CD4-positive, alpha-beta memory T cell (primary cell): Measurements from ENCODE around the gene IRF5. TPM values are rescaled to one million over a fixed set of nuclear protein-coding genes. Genes with fewer than 3 reads are reported as not detected.
A peak's percentile ranks its signal among the peaks of the same experiment; 100 is the strongest.
"Not testable (repeated sequence)": the region's sequence is repeated elsewhere in the genome, so short reads cannot be mapped to it uniquely, and the experiment has no call there.

Experiments used
- CTCF ChIA-PET: fragments of 350-600 bp; sonication (Branson Sonifier 250); formaldehyde crosslinking; loops from one replicate; lab custom pipeline; 2021; ENCODE audit warnings: inconsistent platforms; ENCODE audit not compliant: partially characterized antibody; lab: Charles Lee
- POLR2A ChIA-PET: fragments of 350-600 bp; sonication (Branson Sonifier 250); formaldehyde crosslinking; loops from one replicate; lab custom pipeline; 2021; ENCODE audit not compliant: partially characterized antibody; lab: Charles Lee
- DNase-seq, 5 donors: peaks; one replicate each; pipeline versions ENCODE4 v3.0.0 to v3.0.0-alpha.2; 2020 to 2022; ENCODE audit warnings: mixed read lengths in 1 of 5
- H3K27ac ChIP-seq: one replicate; pipeline ENCODE4 v1.7.0; 2013; ENCODE audit warnings: low read depth, low read length
- H3K27me3 ChIP-seq: 2 replicates; pipeline ENCODE4 v1.7.0; 2013; ENCODE audit warnings: mild to moderate bottlenecking, low read length, moderate library complexity; ENCODE audit not compliant: insufficient read depth
- H3K36me3 ChIP-seq: 2 replicates; pipeline ENCODE4 v1.7.0; 2013; ENCODE audit warnings: mild to moderate bottlenecking, low read length, moderate library complexity; ENCODE audit not compliant: insufficient read depth
- H3K4me1 ChIP-seq: 2 replicates; pipeline ENCODE4 v1.7.0; 2013; ENCODE audit warnings: mild to moderate bottlenecking, low read length, moderate library complexity; ENCODE audit not compliant: insufficient read depth
- H3K4me3 ChIP-seq, 2 donors: one replicate each; pipeline ENCODE4 v1.7.0; 2013; ENCODE audit warnings: low read length in 2 of 2, mild to moderate bottlenecking in 1 of 2
- H3K9me3 ChIP-seq, 2 donors: one replicate each; pipeline ENCODE4 v1.7.0; 2013; ENCODE audit warnings: low read length in 2 of 2, control low read depth in 1 of 2; ENCODE audit not compliant: control insufficient read depth in 1 of 2
- H3K27ac Mint-ChIP-seq, 7 donors: one replicate each; pipeline ENCODE4 v1.8.0; 2020 to 2021; ENCODE audit warnings: mixed read lengths in 7 of 7, mild to moderate bottlenecking in 6 of 7, inconsistent platforms in 3 of 7, moderate library complexity in 3 of 7
- H3K27me3 Mint-ChIP-seq, 2 donors: one replicate each; pipeline ENCODE4 v1.8.0; 2020 to 2021; ENCODE audit warnings: mixed read lengths in 2 of 2
- H3K36me3 Mint-ChIP-seq, 2 donors: one replicate each; pipeline ENCODE4 v1.8.0; 2020 to 2021; ENCODE audit warnings: mixed read lengths in 2 of 2, inconsistent platforms in 1 of 2, mild to moderate bottlenecking in 1 of 2
- H3K4me1 Mint-ChIP-seq, 4 donors: one replicate each; pipeline ENCODE4 v1.8.0; 2020 to 2021; ENCODE audit warnings: mixed read lengths in 4 of 4, mild to moderate bottlenecking in 1 of 4
- H3K4me3 Mint-ChIP-seq, 8 donors: one replicate each; pipeline ENCODE4 v1.8.0; 2020 to 2021; ENCODE audit warnings: mixed read lengths in 8 of 8, mild to moderate bottlenecking in 7 of 8, moderate library complexity in 6 of 8, inconsistent platforms in 3 of 8
- H3K9me3 Mint-ChIP-seq, 8 donors: one replicate each; pipeline ENCODE4 v1.8.0; 2020 to 2021; ENCODE audit warnings: mixed read lengths in 8 of 8, mild to moderate bottlenecking in 5 of 8, inconsistent platforms in 3 of 8, moderate library complexity in 1 of 8
- intact Hi-C: fragments of 100-400 bp; cut with micrococcal nuclease; formaldehyde crosslinking; loops from one replicate; pipeline ENCODE4 v1.15.1; 2023
- polyA plus RNA-seq, 2 donors: library from polyadenylated mRNA; unstranded; fragments of 300-500 nt; fragmentation: Illumina TruSeq; gene quantifications; one replicate each; pipeline ENCODE4 v1.2.3, GENCODE V29; 2021
- total RNA-seq, 2 experiments: library from RNA; stranded (reverse); gene quantifications; one replicate each; pipeline ENCODE4 v1.2.3, GENCODE V29; 2021

IRF5 gene
- total and polyA plus RNA-seq, 4 experiments from 2014 or later: 7.2 to 27.8 (median 11.8) TPM

GRCh38 chr7:128941946-128942526 lies 4.3 kb downstream of the IRF5 start:
- ChIA-PET CTCF (interaction anchor here (1.0 to 1.2 kb wide), 2 partner anchors 22 to 150 kb away, joined by 3 to 5 read pairs; no protein-coding TSS in a partner anchor), POLR2A (interaction anchor here (1.1 to 1.2 kb wide), 2 partner anchors 9 kb away, joined by 3 to 4 read pairs; no protein-coding TSS in a partner anchor)
- DNase-seq: no peak
- H3K4me3 ChIP-seq: no peak overlapping the region
- Mint-ChIP-seq H3K36me3 (peaks cover 0 to 9% of the 10 kb centered on the region in 2 donors), H3K9me3 (no peaks in the 10 kb centered on the region), H3K27ac (no peak overlapping the region), H3K4me1 (peaks cover 15 to 39% (median 27%) of the 10 kb centered on the region in 4 donors), H3K4me3 (no peak overlapping the region), H3K27me3 (peaks cover 0 to 2% of the 10 kb centered on the region in 2 donors)
- peaks cover 32% of the 10 kb centered on the region for H3K4me1 ChIP-seq
- H3K27me3 ChIP-seq: no peaks in the 10 kb centered on the region
- no peaks in the 10 kb centered on the region for H3K9me3 ChIP-seq
- no peaks in the 10 kb centered on the region for H3K36me3 ChIP-seq
- intact Hi-C loops: no loop called here
- no peak overlapping the region for H3K27ac ChIP-seq

- Mint-ChIP-seq H3K27ac (peak overlapping the region in 1 of 7 donors; percentile 24), H3K4me1 (peaks cover 11 to 34% (median 22%) of the 10 kb centered on the region in 4 donors), H3K36me3 (peaks cover 0 to 13% of the 10 kb centered on the region in 2 donors)
- intact Hi-C loops, H3K4me3 ChIP-seq, H3K4me3 Mint-ChIP-seq, H3K27ac ChIP-seq, H3K36me3 ChIP-seq, CTCF ChIA-PET, H3K27me3 ChIP-seq, H3K9me3 Mint-ChIP-seq, DNase-seq, H3K27me3 Mint-ChIP-seq, H3K9me3 ChIP-seq: not testable (repeated sequence)
- peaks cover 28% of the 10 kb centered on the region for H3K4me1 ChIP-seq
- POLR2A ChIA-PET: interaction anchor here (1.2 kb wide), 1 partner anchor 10 kb away, joined by 3 read pairs; no protein-coding TSS in a partner anchor
Measured at GRCh38 chr7:128943251-128943650, 5.5 kb downstream of the IRF5 start.

GRCh38 chr7:128944487-128945236 lies 6.9 kb downstream of the IRF5 start:
- intact Hi-C loops: no loop called here
- DNase-seq: no peak
- Mint-ChIP-seq H3K4me3 (no peak overlapping the region), H3K36me3 (peaks cover 0 to 9% of the 10 kb centered on the region in 2 donors), H3K27ac (peak overlapping the region in 2 of 7 donors; percentile 13 to 23), H3K9me3 (no peaks in the 10 kb centered on the region), H3K4me1 (peaks cover 8 to 20% (median 15%) of the 10 kb centered on the region in 4 donors), H3K27me3 (no peaks in the 10 kb centered on the region)
- Histone ChIP-seq H3K9me3 (no peaks in the 10 kb centered on the region), H3K4me1 (peaks cover 20% of the 10 kb centered on the region), H3K27me3 (no peaks in the 10 kb centered on the region), H3K4me3 (no peak overlapping the region), H3K36me3 (peaks cover 10% of the 10 kb centered on the region), H3K27ac (no peak overlapping the region)
- ChIA-PET POLR2A (interaction anchor here (1.1 to 1.3 kb wide), 2 partner anchors 9 to 18 kb away, joined by 3 read pairs; no protein-coding TSS in a partner anchor), CTCF (no interaction called here)

- Mint-ChIP-seq H3K4me3 (no peak overlapping the region), H3K27me3 (no peaks in the 10 kb centered on the region), H3K36me3 (peaks cover 0 to 13% of the 10 kb centered on the region in 2 donors), H3K9me3 (no peaks in the 10 kb centered on the region), H3K4me1 (peaks cover 9% of the 10 kb centered on the region in 4 donors), H3K27ac (no peak overlapping the region)
- Histone ChIP-seq H3K36me3 (peaks cover 10% of the 10 kb centered on the region), H3K4me3 (no peak overlapping the region), H3K27ac (no peak overlapping the region), H3K4me1 (peaks cover 9% of the 10 kb centered on the region), H3K9me3 (no peaks in the 10 kb centered on the region), H3K27me3 (no peaks in the 10 kb centered on the region)
- CTCF ChIA-PET: interaction anchor here (1.1 to 1.4 kb wide), 2 partner anchors 9 to 12 kb away, joined by 3 read pairs; no protein-coding TSS in a partner anchor
- POLR2A ChIA-PET: interaction anchor here (2.2 kb wide), 1 partner anchor 12 kb away, joined by 10 read pairs; no protein-coding TSS in a partner anchor
- intact Hi-C loops: loop anchor here (2.0 kb wide), 1 partner anchor 41 kb away; no protein-coding TSS in a partner anchor
- DNase-seq: no peak
Measured at GRCh38 chr7:128945668-128946366, 8.1 kb downstream of the IRF5 start.

- Mint-ChIP-seq H3K27me3 (no peaks in the 10 kb centered on the region), H3K4me1 (peaks cover 0 to 2% (median 1%) of the 10 kb centered on the region in 4 donors), H3K36me3 (peaks cover 0 to 23% of the 10 kb centered on the region in 2 donors), H3K4me3 (peak overlapping the region in 1 of 8 donors; percentile 54), H3K27ac (no peak overlapping the region), H3K9me3 (no peaks in the 10 kb centered on the region)
- intact Hi-C loops: loop anchor here (2.0 kb wide), 1 partner anchor 42 kb away; no protein-coding TSS in a partner anchor
- H3K27me3 ChIP-seq: no peaks in the 10 kb centered on the region
- ChIA-PET CTCF (interaction anchor here (0.9 to 4.0 kb wide), 6 partner anchors 11 to 47 kb away, joined by 3 to 14 read pairs (median 4); no protein-coding TSS in a partner anchor), POLR2A (interaction anchor here (1.0 to 2.2 kb wide), 2 partner anchors 7 to 13 kb away, joined by 4 to 10 read pairs; no protein-coding TSS in a partner anchor)
- no peaks in the 10 kb centered on the region for H3K9me3 ChIP-seq
- H3K4me3 ChIP-seq: no peak overlapping the region
- no peak for DNase-seq
- no peak overlapping the region for H3K27ac ChIP-seq
- peaks cover 10% of the 10 kb centered on the region for H3K36me3 ChIP-seq
- H3K4me1 ChIP-seq: no peaks in the 10 kb centered on the region
Measured at GRCh38 chr7:128946936-128947830, 9.5 kb downstream of the IRF5 start.

GRCh38 chr7:128947854-128948253 lies 10.1 kb downstream of the IRF5 start:
- CTCF ChIA-PET: interaction anchor here (0.9 to 4.0 kb wide), 6 partner anchors 8 to 47 kb away, joined by 3 to 14 read pairs (median 4); no protein-coding TSS in a partner anchor
- H3K27me3 Mint-ChIP-seq: no peaks in the 10 kb centered on the region
- intact Hi-C loops: loop anchor here (2.0 kb wide), 1 partner anchor 43 kb away; no protein-coding TSS in a partner anchor
- peaks cover 0 to 2% (median 0%) of the 10 kb centered on the region in 4 donors for H3K4me1 Mint-ChIP-seq
- H3K27me3 ChIP-seq: no peaks in the 10 kb centered on the region
- no peak overlapping the region for H3K4me3 Mint-ChIP-seq
- peaks cover 0 to 29% of the 10 kb centered on the region in 2 donors for H3K36me3 Mint-ChIP-seq
- H3K4me3 ChIP-seq: no peak overlapping the region
- H3K4me1 ChIP-seq: no peaks in the 10 kb centered on the region
- H3K9me3 Mint-ChIP-seq: no peaks in the 10 kb centered on the region
- POLR2A ChIA-PET: interaction anchor here (1.0 to 2.2 kb wide), 2 partner anchors 8 to 14 kb away, joined by 4 to 10 read pairs; no protein-coding TSS in a partner anchor
- no peaks in the 10 kb centered on the region for H3K9me3 ChIP-seq
- H3K27ac ChIP-seq: no peak overlapping the region
- H3K27ac Mint-ChIP-seq: peak overlapping the region in 2 of 7 donors; percentile 13 to 25
- DNase-seq: no peak
- H3K36me3 ChIP-seq: peaks cover 10% of the 10 kb centered on the region
